ENCODE data around the gene NDUFA8.

NDUFA8 gene

DNA sequence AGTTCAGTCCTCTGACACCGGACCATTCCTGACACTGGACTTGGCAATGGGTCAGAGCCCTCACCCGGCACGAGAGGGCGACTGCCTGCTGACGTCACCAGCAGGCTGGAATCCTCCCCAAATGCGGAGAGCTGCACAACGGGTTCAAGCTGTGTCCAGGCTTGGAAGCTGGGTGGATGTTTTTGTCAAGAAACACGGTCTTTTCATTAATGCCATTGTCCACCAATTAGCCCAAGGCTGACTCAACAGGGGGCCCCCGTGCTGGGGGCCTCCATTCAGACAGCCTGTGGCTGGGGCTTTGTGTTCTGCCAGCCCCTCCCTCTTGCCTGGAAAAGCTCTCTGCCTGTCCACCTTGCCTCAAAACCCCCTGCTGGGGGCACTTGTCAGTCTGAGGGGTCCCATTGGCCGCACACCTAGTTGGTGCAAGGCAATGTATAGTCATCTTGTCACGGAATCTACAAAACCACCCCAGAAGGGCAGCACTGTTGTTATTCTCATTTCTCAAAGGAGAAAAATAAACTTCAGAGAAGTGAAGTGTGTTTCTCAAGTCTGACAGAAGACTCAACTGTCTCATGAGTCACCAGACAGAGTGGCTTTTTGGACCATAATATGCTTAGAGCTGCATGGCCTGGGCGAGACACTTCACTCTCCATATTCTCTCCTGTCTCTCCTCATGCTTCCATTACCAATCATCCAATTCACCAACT lies 24.6 kb downstream of the NDUFA8 start:
- DNase-seq = no peak

DNA sequence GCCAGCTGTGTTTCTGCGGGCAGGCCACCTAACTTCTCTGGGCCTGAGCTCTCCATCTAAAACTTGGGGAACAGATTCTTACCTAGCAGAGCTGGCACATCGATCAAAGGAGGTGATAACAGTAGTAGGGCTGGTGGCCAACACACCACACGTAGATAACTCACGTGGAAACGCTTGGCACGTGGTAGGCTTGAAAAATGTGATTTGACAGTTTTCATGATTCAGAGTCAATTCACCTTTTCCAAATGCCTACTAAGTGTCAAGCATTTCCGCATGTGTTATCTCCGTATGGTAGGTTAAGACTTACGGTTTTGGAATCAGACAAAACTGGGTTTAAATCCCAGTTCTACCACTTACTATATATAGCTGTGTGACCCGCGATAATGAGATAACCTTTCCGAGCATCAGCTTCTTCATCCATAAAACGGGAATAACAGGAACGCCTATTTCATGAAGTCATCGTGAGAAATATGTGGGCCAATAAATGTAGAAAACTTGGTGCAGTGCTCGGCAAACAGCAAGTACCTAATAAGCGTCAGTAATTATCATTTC lies 25.5 kb downstream of the NDUFA8 start:
- no peak for DNase-seq

DNA sequence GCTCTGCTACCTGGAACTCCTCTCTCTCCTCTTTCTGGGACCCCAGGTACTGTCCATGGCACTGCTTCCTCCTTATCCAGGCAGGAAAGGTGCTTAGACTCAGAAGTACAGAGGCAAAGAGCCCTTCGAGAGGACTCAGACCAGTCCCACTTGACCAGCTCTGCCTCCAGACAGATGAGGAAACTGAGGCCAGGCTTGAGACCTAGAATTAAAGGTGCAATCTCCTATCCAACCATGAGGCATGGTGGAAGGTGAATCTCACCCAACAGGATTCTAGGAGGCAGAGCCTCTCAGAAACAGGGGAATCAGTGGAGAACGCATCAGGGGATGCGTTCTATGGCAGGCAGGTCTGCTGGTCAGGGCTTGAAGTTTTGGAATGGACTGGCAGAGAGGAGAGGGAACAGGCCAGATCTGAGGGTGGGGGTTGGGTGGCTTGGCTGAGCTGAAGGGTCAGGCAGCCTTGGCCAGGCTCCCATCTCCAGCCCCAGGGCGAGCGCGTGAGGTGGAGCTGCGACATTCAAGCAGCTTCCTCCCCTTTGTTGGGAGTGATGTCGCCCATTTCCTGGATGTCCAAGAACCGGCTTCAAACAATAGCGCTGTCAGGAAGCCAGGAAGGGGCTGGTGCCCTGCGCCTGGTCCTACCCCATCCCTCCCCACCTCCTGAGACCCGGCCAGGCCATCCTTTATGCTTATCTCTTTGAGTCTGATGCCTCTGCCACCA lies 26.2 kb downstream of the NDUFA8 start:
- DNase-seq = no peak

DNA sequence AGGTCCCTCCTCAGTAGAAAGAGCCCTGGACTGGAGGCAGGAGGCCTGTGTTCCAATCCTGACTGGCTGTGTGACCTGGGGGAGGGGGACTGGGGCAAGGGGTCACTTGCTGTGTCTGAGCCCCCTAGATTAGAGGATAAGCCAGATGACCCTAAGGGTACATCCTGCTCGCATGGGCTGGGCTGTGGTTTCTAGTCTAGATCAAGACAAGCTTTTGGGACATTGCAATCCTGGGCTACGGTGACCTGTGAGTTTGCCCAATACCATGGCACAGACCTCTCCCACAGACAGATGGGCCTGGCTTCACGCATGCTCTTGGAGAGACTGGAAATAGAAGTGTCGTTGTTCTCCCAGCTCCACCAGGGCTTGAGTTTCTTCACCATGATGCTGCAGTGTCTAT lies 27.0 kb downstream of the NDUFA8 start:
- no peak for DNase-seq

DNA sequence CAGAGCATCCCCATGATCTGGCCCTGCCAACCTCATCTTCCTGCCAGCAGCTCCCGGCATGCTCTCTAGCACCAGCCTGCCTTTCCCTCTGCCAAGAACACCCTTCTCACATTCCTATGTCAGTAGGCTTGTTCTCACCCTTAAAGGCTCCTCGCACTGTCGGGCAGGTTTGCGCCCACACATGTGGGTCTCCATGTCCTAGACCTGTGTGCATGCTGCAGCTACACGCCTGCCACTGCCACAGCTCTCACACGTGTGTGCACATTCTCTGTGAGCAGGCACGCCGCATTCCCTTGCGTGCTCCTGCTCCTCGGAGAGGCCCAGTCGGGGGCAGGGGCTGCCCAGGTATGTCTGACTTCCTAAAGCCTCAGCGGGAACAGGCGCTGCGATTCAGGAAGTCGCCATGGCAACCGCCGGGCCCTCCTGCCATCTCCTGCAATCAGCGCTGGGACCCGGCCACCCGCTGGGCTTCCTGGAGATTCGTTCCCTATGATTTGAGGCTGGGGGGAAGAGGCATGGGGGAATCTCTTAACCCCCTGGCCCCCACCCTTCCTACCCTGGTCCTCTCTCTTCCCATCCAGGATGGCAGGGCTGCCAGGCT lies 28.1 kb downstream of the NDUFA8 start:
- DNase-seq = no peak

DNA sequence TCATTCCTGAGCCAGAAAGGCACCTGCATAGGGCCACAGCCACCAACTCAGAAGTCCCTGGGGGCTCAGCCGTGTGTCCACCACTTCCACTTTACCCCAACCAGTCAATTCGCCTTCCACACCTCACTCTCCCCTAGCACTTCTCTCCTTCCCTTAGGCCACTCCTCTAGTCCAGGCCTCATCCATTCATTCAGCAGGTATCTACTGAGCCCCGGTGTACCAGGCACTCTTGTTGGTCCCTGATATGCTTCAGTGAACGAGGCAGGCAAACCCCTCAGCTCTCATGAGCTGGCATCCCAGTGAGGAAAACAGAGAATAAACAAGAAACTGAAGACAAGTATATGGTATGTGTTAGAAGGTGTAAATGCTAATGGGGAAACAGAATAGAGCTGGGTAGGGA lies 28.7 kb downstream of the NDUFA8 start:
- DNase-seq = no peak

DNA sequence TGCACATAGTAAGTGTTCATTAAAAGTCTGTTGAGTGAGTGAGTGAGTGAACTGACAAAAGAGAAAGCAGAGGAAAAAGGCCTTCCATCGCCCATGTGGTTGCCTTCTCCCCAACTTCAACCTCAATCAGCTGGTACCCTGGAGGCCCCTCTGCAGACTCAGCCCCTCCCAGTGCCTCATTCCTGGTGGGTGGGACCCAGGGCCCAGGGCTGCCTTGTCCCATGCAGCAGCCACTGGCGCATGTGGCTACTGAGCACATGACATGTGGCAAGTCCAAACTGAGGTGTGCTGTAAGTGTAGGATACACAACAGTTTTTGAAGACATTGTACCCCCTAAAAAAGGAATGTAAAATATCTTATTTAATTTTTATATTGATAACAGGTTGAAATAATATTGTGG lies 29.6 kb downstream of the NDUFA8 start:
- DNase-seq = no peak

DNA sequence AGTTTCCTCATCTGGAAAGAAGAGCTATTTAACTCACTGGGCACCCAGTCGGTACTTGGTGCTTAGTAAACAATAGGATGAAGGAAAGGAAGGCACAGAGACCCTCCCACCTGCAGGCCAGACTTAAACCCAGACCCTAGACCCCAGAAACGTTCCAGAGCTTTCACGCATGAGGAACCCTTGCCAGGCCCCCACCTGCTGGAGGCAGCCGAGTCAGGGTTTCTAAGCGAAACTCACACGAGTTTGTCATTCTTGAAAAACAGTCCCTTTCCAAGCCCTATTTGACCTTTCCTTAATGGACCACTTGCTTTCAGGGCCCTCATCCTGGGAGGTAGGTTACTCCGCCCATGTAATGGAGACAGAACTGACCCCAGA lies 30.6 kb downstream of the NDUFA8 start:
- no peak for DNase-seq

DNA sequence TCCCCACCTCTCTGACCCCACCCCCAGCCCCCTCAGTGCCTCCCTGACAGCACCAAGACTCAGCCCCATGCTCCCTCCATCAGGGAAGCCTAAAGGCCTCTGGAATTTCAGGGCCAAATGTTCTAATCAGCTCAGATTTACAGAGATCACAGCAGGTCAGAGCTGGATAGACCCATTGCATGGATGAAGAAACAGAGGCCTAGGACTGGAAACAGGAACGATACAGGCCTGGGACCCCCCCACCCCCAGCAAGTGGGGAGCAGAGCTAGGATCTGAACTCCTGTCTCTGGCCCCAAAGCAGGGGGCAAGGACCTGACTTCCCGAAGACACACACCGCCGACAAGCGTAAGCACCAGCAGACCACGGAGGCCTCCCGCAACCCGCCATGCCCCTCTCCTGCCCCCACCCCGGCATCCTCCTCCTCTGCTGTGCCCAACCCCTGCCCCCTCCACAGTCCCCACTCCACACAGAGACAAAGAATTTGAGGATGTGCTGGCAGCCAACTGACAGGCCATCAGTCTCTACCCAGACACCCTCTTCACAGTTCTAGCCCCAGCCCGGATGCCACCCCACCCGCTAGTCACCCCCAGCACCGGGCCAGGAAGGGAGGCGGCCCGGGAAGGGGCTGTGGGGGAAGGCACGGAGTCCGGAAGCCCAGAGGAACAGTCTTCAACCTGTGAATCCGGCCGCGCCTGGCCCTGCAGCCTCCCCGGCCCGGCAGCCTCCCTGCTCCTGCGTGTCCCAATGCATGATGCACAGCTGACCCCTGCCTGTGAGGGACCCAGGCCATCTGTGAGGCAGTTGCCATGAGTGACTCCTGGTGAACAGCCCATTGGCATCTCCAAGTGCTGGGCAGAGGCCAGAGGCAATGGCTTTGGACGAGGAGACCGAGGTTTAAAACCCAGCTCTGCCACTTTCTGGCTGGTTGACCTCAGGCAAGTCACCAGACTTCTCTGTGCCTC lies 31.3 kb downstream of the NDUFA8 start:
- DNase-seq = no peak

DNA sequence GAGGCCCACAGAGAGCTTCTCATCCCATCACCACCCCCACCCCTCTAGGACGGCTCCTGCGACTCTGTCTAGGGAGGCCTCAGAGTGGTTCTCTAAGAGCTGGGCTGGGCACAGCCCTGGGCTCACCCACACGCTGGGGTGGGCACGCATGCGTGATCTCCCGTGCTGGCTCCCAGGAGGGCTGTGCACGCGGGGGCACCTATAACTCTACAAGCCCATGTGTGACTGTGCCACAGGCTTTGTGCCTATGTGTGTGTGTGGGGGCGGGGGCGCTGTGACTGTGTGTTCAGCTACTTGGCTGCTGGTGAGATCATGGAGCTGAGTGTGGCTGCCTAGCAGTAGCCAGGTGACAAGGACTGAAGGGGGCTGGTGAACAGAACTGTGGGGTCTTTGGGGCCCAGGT lies 32.2 kb downstream of the NDUFA8 start:
- no peak for DNase-seq

DNA sequence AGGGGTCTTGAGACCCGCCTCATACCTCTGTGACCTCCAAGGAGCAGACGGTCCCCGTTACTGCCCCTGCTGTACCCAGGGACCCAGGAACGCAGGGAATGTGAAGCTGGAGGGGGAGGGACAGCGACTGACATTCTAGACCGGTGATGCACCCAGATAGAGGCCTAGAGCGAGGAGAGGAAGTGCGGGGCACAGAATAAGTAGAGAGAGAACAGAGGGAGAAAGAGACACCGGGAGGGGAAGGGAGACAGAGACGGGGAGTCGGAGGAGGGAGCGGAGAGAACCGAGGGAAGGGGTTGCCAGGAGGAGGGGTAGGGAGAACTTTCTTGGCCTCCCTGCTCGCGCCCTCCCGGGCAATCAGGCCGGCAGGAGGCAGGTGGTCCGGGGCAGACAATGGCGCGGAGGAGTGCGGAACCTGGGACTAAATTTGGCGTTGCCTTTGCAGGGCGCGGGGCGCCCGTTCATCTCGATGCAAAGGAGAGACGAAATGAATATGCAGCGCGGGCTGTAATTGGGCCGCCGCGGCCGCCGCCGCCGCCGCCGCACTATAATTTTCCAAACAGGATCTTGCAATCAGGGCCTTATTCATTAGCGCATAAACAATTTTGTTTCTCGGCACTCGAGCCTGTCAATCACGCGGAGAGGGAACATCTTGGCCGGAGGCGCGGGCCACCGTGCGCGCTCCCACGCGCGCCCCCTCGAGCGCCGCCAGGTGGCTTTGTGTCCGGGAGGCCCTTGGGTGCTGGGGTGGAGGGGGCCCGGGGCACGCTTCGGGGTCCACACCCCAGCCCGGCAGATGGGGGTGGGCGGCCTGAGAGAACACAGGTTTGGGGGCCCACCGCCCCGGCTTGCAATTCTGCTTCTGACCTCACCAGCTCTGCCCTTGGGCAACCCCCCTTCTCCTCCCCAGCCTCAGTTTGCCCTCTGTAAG lies 33.0 kb downstream of the NDUFA8 start:
- no peak for DNase-seq

DNA sequence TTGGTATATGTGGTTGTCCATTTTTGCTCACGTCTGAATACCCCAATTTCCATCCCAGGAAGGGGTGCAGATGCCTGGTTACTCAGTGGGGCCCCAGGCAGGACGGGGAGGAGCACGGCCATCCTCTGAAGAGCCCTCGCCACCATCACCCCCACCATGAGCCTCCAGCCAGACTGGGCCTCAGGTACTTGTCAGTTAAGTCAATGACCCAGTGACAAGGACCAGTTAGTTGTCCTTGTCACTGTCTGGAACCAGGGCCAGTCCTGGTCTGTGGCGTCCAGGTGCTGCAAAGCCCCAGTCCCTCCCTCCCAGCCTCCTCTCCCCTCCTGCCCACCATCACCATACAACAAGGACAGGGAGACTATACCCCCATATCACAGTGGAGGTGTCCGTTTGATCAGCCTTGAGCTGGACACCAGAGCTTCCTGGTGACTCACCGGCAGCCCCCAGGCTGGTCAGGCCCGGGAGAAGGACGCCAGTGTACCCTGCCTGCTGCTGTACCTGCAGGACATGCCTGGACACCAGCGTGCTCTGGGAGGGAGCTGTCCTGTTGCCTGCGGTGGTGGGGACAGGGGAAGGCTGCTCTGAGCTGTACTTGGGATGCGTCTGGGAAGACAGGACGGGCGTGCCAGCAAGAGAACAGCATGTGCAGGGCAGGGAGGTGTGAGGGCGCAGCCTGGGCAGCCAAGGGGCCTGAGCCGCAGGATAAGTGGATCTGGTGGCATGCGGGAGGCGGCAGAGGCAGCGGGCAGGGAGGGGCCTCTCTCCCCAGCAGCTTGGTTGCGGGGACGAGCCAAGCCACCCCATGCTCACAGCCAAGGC lies 33.9 kb downstream of the NDUFA8 start:
- DNase-seq = no peak

DNA sequence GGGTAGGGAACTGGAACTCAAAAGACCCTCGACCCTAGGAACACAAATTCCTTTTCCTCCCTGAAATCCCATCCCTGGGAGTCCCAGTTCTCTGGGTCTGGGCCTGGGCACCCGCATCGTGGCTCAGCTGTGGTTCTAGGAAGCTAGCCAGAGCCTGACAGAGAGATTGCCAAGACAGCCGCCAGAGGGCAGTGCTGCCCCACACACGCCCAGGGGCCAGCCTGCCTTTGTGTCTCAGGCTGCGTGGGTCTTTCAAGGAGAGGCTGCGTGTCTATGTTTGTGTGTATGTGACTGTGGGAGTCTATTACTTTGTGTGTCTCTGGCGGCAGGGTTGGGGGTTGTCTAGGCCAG lies 34.4 kb downstream of the NDUFA8 start:
- DNase-seq = peak; percentile 75

DNA sequence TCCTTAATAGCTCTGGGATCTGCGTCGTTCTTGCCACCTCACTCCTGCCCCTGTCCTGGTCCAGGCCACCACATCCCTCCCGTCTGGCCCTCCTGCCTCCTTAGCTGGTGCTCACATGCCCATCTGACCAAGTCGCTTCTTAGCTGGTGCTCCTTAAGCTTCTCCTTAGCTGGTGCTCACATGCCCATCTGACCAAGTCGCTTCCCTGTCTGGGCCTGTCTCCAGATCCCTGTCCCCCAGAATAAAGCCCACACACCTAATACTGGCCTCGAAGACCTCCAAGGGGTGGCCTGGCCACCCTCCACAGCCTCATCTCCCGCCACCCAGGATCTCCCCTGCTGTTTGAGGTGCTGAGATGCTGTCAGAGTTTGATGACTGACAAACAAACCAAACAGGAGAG lies 35.1 kb downstream of the NDUFA8 start:
- no peak for DNase-seq

DNA sequence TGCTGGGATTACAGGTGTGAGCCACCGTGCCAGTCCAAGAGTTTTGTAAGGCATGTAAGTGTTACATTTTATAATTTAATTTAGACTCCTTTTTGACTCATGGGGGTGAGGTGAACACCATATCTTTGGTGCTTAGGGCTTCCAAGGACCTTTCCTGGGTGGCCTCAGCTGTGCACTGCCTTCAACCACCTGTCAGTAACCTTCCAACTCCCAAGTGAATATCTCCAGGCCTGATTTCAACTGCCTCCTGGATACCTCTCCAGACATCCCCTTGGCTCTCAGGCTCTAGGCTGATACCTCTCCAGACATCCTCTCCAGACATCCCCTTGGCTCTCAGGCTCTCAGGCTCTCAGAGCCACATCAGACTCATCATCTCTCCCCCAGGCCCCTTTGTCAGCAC lies 35.5 kb downstream of the NDUFA8 start:
- DNase-seq = no peak

DNA sequence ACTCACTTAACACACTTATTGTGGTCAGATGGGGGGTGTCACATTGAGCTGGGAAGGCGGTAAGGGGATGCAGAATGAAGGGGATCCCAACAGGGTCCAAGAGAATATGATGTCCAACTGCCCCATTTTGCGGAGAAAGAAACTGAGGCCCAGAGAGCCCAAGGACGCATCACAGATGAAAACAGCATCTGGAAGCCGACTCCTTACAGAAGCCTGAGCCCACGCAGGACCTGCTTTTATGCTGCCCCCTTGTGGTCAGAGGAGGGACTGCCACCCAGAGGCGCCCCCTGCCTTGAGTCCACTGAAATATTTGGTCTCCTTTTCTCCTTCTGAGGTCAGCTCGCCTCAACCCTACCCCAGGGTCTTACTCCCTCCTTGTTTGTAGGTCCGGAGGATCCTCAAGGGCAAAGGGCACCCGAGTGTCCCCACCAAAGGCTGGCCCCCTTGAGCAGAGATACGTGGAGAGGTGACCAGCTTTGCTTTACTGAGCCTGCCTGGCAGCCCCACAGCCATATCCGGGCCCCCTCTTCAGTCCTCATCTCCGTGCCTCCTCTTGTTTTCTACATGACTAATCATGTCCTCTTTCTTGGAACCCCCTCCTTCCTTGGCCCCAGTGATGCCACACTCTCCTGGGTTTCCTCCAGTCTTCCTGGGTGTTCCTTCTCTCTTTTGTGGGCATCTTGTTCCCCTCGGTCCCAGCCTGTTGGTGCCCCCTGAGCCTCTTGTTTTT lies 36.5 kb downstream of the NDUFA8 start:
- peak; percentile 51 for DNase-seq

DNA sequence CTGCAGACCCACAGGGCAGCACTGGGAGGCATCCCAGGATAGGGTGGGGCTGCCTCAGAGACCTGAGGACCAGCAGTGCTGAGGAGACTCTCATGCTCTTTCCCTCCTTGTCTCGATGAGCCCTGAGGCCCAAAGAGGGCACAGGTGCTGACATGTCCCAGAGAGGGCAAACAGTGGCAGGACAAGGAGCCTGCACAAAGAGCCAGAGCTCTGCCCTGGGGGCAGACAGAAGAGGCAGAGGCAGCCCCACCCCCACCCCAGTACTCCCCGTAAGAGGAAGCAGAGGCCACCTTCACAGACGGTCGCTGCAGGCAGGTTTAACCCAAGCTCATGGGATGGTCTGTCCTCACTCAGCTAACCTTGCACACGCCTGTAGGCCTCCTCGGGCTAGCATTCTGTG lies 37.1 kb downstream of the NDUFA8 start:
- DNase-seq = no peak

DNA sequence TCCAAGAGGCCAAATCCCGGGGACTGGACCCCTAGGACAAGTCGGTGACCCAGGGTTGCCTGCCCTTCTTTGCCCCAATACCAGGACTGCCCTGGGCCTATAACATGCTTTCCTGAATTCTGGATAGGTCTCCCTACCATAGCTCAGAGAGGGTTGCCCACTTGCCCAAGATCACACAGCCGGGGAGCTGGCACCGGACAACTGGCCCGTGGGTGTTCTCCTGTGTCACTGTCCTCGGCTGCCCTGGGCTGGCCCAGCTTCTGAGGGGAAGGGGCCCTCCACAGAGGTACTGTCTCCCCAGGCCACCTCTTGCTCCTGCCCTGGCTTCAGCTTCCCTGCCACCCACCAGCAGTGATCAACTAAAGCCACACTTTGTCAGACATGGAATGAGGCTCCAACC lies 37.6 kb downstream of the NDUFA8 start:
- no peak for DNase-seq

DNA sequence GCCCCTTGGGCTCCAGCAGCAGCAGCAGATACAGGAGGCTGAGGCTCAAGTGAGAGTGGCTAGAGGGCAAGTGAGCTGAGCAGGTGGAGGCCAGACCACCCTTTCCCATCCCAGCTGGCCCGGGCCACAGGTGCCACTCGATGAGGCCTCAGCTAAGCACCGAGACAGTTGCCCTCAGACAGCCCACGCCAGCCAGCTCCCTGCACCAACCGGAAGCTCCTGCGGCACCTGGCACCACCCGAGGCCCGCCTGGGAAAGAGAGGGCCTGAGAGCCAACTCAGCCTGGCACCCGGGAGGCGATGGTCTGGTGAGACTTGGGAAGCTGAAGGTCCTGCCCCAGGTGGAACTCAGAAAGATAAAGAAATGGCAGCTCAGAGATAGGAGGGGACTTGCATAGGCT lies 38.2 kb downstream of the NDUFA8 start:
- DNase-seq = no peak

Data from NCI-H774 (cell line).